IMR-90 (cell line): Measurements from ENCODE around the gene ARHGAP45. TPM values are rescaled to one million over a fixed set of nuclear protein-coding genes. Genes with fewer than 3 reads are reported as not detected.
A peak's percentile ranks its signal among the peaks of the same experiment; 100 is the strongest.

ENCODE experiments used
- ATAC-seq: fragments of 200-7000 bp; cut with Tn5 transposase; 2 replicates; pipeline ENCODE4 v1.9.1; 2020; ENCODE audit warnings: low read depth, mild to moderate bottlenecking, moderate library complexity
- BruUV-seq: library from RNA; stranded (reverse); fragments of 400-500 nt; replicated peaks from 2 replicates; lab custom pipeline; 2021; lab: Mats Ljungman, UMichigan
- CTCF ChIA-PET: fragments of 300-600 bp; formaldehyde crosslinking; extraction: SDS; loops from one replicate; lab custom pipeline; 2021; ENCODE audit warnings: antibody characterized with exemption; lab: Yijun Ruan, JAX
- POLR2A ChIA-PET: fragments of 300-600 bp; sonication (Branson Sonifier 250); formaldehyde crosslinking; loops from one replicate; lab custom pipeline; 2022; ENCODE audit warnings: antibody characterized with exemption; ENCODE audit not compliant: unreplicated experiment; lab: Charles Lee
- DNase-seq: peaks from one replicate; pipeline ENCODE4 v3.0.0; 2013
- H2AFZ ChIP-seq: replicated peaks from 2 replicates; pipeline ENCODE3; 2013; ENCODE audit warnings: low read length, mild to moderate bottlenecking; ENCODE audit not compliant: poor library complexity
- H2AK5ac ChIP-seq: 2 replicates; pipeline ENCODE4 v1.6.1; 2013; ENCODE audit warnings: low read depth, low read length, inconsistent platforms
- H2AK9ac ChIP-seq: replicated peaks from 2 replicates; pipeline ENCODE3; 2013; ENCODE audit warnings: mild to moderate bottlenecking, low read depth, low read length, moderate library complexity; ENCODE audit not compliant: poor library complexity
- H2BK120ac ChIP-seq: 2 replicates; pipeline ENCODE4 v1.6.1; 2013; ENCODE audit warnings: low read depth, low read length, inconsistent platforms
- H2BK15ac ChIP-seq: 3 replicates; pipeline ENCODE4 v1.6.1; 2013; ENCODE audit warnings: low read depth, low read length, inconsistent platforms
- H2BK20ac ChIP-seq: 2 replicates; pipeline ENCODE4 v1.6.1; 2013; ENCODE audit warnings: low read depth, mild to moderate bottlenecking, inconsistent platforms, low read length, moderate library complexity
- H2BK5ac ChIP-seq: 2 replicates; pipeline ENCODE4 v1.6.1; 2013; ENCODE audit warnings: mild to moderate bottlenecking, low read depth, low read length, inconsistent platforms; ENCODE audit not compliant: poor library complexity, severe bottlenecking
- H3K14ac ChIP-seq: replicated peaks from 2 replicates; pipeline ENCODE4 v1.6.1; 2013; ENCODE audit warnings: low read depth, low read length, inconsistent platforms
- H3K18ac ChIP-seq: 2 replicates; pipeline ENCODE4 v1.6.1; 2013; ENCODE audit warnings: low read depth, low read length, control low read depth
- H3K23ac ChIP-seq: 2 replicates; pipeline ENCODE4 v1.6.1; 2013; ENCODE audit warnings: low read depth, low read length, inconsistent platforms
- H3K27ac ChIP-seq: 2 replicates; pipeline ENCODE4 v1.5.1; 2013; ENCODE audit warnings: mild to moderate bottlenecking, control low read depth, low read length; ENCODE audit not compliant: insufficient read depth
- H3K27me3 ChIP-seq: 2 replicates; pipeline ENCODE4 v1.6.1; 2013; ENCODE audit warnings: low read length; ENCODE audit not compliant: control insufficient read depth, insufficient read depth
- H3K36me3 ChIP-seq: 2 replicates; pipeline ENCODE4 v1.6.1; 2013; ENCODE audit warnings: low read length, mixed read lengths; ENCODE audit not compliant: control insufficient read depth, insufficient read depth
- H3K4ac ChIP-seq: 2 replicates; pipeline ENCODE4 v1.6.1; 2013; ENCODE audit warnings: low read depth, low read length, inconsistent platforms
- H3K4me1 ChIP-seq: 2 replicates; pipeline ENCODE4 v1.6.1; 2013; ENCODE audit warnings: low read length, mixed read lengths; ENCODE audit not compliant: control insufficient read depth, insufficient read depth
- H3K4me2 ChIP-seq: 2 replicates; pipeline ENCODE4 v1.6.1; 2013; ENCODE audit warnings: low read depth, mild to moderate bottlenecking, control low read depth, low read length, moderate library complexity
- H3K4me3 ChIP-seq: 2 replicates; pipeline ENCODE4 v1.5.1; 2013; ENCODE audit warnings: low read depth, mild to moderate bottlenecking, control low read depth, low read length, moderate library complexity; ENCODE audit not compliant: insufficient read depth
- H3K56ac ChIP-seq: 2 replicates; pipeline ENCODE4 v1.6.1; 2013; ENCODE audit warnings: low read length, inconsistent platforms; ENCODE audit not compliant: insufficient read depth; ENCODE audit errors: extremely low read depth
- H3K79me1 ChIP-seq, 2 experiments: 2 replicates each; pipeline ENCODE4 v1.6.1; 2013; ENCODE audit warnings: low read length in 2 of 2, inconsistent platforms in 1 of 2, low read depth in 1 of 2
- H3K9ac ChIP-seq: 2 replicates; pipeline ENCODE4 v1.6.1; 2013; ENCODE audit warnings: low read depth, low read length, control low read depth
- H3K9me1 ChIP-seq: 2 replicates; pipeline ENCODE4 v1.6.1; 2013; ENCODE audit warnings: low read length, inconsistent platforms; ENCODE audit not compliant: insufficient read depth
- H3K9me3 ChIP-seq: 2 replicates; pipeline ENCODE4 v1.6.1; 2013; ENCODE audit warnings: low read length; ENCODE audit not compliant: control insufficient read depth, insufficient read depth
- H4K20me1 ChIP-seq: 2 replicates; pipeline ENCODE4 v1.6.1; 2013; ENCODE audit warnings: low read length, inconsistent platforms; ENCODE audit not compliant: insufficient read depth
- H4K5ac ChIP-seq: 2 replicates; pipeline ENCODE4 v1.6.1; 2013; ENCODE audit warnings: mild to moderate bottlenecking, low read depth, low read length, control low read depth
- H4K8ac ChIP-seq, 2 experiments: 2 replicates each; pipeline ENCODE4 v1.6.1; 2013; ENCODE audit warnings: low read depth in 2 of 2, low read length in 2 of 2, control low read depth in 1 of 2, inconsistent platforms in 1 of 2
- H4K91ac ChIP-seq: 2 replicates; pipeline ENCODE4 v1.6.1; 2013; ENCODE audit warnings: low read depth, low read length, inconsistent platforms; ENCODE audit not compliant: insufficient read depth
- BHLHE40 ChIP-seq: fragments of 150-350 bp; IDR thresholded peaks from 2 replicates; pipeline ENCODE4 v1.6.1; 2016; ENCODE audit warnings: mild to moderate bottlenecking, low read depth, low read length
- CEBPB ChIP-seq: IDR thresholded peaks from 2 replicates; pipeline ENCODE4 v1.6.1; 2012; ENCODE audit warnings: low read depth, low read length, improper control_type of control experiment
- CHD1 ChIP-seq: IDR thresholded peaks from 2 replicates; pipeline ENCODE4 v1.6.1; 2012; ENCODE audit warnings: low read depth, low read length, improper control_type of control experiment
- FOS ChIP-seq: fragments of 150-350 bp; IDR thresholded peaks from 2 replicates; pipeline ENCODE4 v1.6.1; 2016; ENCODE audit warnings: low read depth, low read length
- MAFK ChIP-seq: IDR thresholded peaks from 2 replicates; pipeline ENCODE4 v1.6.1; 2012; ENCODE audit warnings: low read depth, low read length, improper control_type of control experiment
- MAZ ChIP-seq: IDR thresholded peaks from 2 replicates; pipeline ENCODE4 v1.6.1; 2012; ENCODE audit warnings: low read depth, mild to moderate bottlenecking, low read length, improper control_type of control experiment, moderate library complexity, borderline replicate concordance
- MXI1 ChIP-seq: IDR thresholded peaks from 2 replicates; pipeline ENCODE4 v1.6.1; 2012; ENCODE audit warnings: low read depth, mild to moderate bottlenecking, low read length, moderate library complexity, borderline replicate concordance
- NFE2L2 ChIP-seq: fragments of 150-350 bp; IDR thresholded peaks from 2 replicates; pipeline ENCODE4 v1.6.1; 2016; ENCODE audit warnings: low read depth, mild to moderate bottlenecking, low read length
- POLR2A ChIP-seq: IDR thresholded peaks from 2 replicates; pipeline ENCODE4 v1.6.1; 2012; ENCODE audit warnings: mild to moderate bottlenecking, low read depth, low read length
- RAD21 ChIP-seq: IDR thresholded peaks from 2 replicates; pipeline ENCODE4 v1.6.1; 2012; ENCODE audit warnings: low read length, improper control_type of control experiment
- RCOR1 ChIP-seq: IDR thresholded peaks from 2 replicates; pipeline ENCODE4 v1.6.1; 2012; ENCODE audit warnings: mild to moderate bottlenecking, low read length, improper control_type of control experiment; ENCODE audit not compliant: insufficient replicate concordance
- RFX5 ChIP-seq: IDR thresholded peaks from 2 replicates; pipeline ENCODE4 v1.8.0; 2012; ENCODE audit warnings: low read depth, mild to moderate bottlenecking, low read length, moderate library complexity
- SMC3 ChIP-seq: fragments of 150-350 bp; IDR thresholded peaks from 2 replicates; pipeline ENCODE4 v1.6.1; 2016; ENCODE audit warnings: low read depth, mild to moderate bottlenecking, antibody characterized with exemption, low read length, moderate library complexity
- WGBS, 2 experiments: methylation state at CpG; one replicate each; pipeline versions ENCODE4 v1.1.5 to v1.1.7; 2013; ENCODE audit warnings: missing lambda C conversion rate in 2 of 2; ENCODE audit not compliant: insufficient read length in 1 of 2; ENCODE audit errors: extremely low coverage in 2 of 2; 5-methylcytosine and 5-hydroxymethylcytosine counted together
- dilution Hi-C: fragments of 300-500 bp; cut with HindIII; formaldehyde crosslinking; loops from one replicate; pipeline ENCODE4 v1.14.3; 2018; ENCODE audit warnings: low sequenced_read_pairs; ENCODE audit not compliant: unreplicated experiment
- in situ Hi-C: fragments of 300-500 bp; cut with MboI; formaldehyde crosslinking; loops from 3 replicates; pipeline ENCODE4 v1.14.3; 2019; ENCODE audit warnings: low sequenced_read_pairs, inconsistent platforms, mixed read lengths
- intact Hi-C: fragments of 100-400 bp; cut with micrococcal nuclease; formaldehyde crosslinking; loops from 2 replicates; pipeline ENCODE4 v1.10.0; 2022
- polyA plus RNA-seq, 3 experiments: library from polyadenylated mRNA; depleted of rRNA; stranded (reverse); fragments of >200 nt; gene quantifications; 2 replicates each; pipeline ENCODE4 v1.2.3, GENCODE V29; 2012; ENCODE audit warnings: low replicate concordance in 1 of 3
- total RNA-seq: library from RNA; depleted of rRNA; stranded (reverse); fragments of >200 nt; gene quantifications from 2 replicates; pipeline ENCODE4 v1.2.3, GENCODE V29; 2012
- TF ChIP-seq, protein P1 (sequence below): fragments of 150-350 bp; IDR thresholded peaks from 2 replicates; pipeline ENCODE4 v1.6.1; 2016; ENCODE audit warnings: low read depth, mild to moderate bottlenecking, low read length, moderate library complexity, borderline replicate concordance
- TF ChIP-seq, protein P2 (sequence below): fragments of 150-350 bp; IDR thresholded peaks from 2 replicates; pipeline ENCODE4 v1.6.1; 2017; ENCODE audit warnings: mild to moderate bottlenecking, antibody characterized with exemption, low read length, low read depth
- TF ChIP-seq, protein P3 (sequence below): conservative IDR thresholded peaks from 2 replicates; pipeline ENCODE4 v1.5.1; 2012; ENCODE audit warnings: mild to moderate bottlenecking, low read depth, low read length, improper control_type of control experiment

Gene ARHGAP45
- total and polyA plus RNA-seq, 2 of the 4 experiments (the other 2 are of a cell fraction) = 1.3 to 1.7 TPM

DNA sequence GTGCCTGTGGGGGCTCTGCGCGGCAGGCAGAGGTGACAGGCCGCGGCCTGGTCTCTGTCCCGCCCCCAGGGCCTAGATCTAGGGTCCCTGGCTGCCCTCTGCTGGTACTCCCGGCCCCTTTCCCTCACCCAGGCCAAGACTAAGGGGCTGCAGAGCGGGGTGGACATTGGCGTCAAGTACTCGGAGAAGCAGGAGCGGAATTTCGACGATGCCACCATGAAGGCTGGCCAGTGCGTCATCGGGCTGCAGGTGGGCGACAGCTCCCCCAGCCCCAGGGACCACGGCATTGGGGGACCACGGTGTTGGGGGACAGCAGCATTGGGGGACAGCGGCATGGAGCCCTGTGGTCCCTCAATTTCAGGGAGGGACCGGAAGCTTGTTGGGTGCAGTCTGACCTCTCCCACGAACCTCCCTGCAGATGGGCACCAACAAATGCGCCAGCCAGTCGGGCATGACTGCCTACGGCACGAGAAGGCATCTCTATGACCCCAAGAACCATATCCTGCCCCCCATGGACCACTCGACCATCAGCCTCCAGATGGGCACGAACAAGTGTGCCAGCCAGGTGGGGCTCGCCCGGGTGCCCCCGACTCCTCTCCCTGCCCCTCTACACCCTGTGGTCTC is 30.9 kb upstream of the ARHGAP45 start:
- H3K36me3 ChIP-seq = peaks cover 52% of the 10 kb centered on the region
- intact Hi-C loops = no loop called here

More for the DNA sequence above, 30.9 kb upstream of the ARHGAP45 start:
- Histone ChIP-seq H3K4me3 (no peak overlapping the region), H3K9me3 (no peaks in the 10 kb centered on the region), H2BK20ac (no peak overlapping the region), H3K9ac (no peak overlapping the region), H3K4me1 (peaks cover 5% of the 10 kb centered on the region; the same call in 1 of the 2 replicates), H3K27ac (no peak overlapping the region), H2AK5ac (no peak overlapping the region), H2AK9ac (no peak overlapping the region), H2BK15ac (no peak overlapping the region), H3K4me2 (no peak overlapping the region), H4K5ac (no peak overlapping the region), H2BK5ac (no peak overlapping the region), H3K18ac (no peak overlapping the region), H3K56ac (no peak overlapping the region), H4K8ac (no peak overlapping the region), H3K79me1 (peaks cover 11 to 43% of the 10 kb centered on the region in 2 experiments; a peak in 3 of 4 replicates), H4K91ac (no peak overlapping the region), H4K20me1 (peaks cover 73% of the 10 kb centered on the region), H2BK120ac (no peak overlapping the region), H3K27me3 (no peaks in the 10 kb centered on the region), H2AFZ (no peak overlapping the region), H3K23ac (no peak overlapping the region), H3K14ac (no peak overlapping the region), H3K4ac (no peak overlapping the region), H3K9me1 (no peaks in the 10 kb centered on the region)
- in situ Hi-C loops (no loop called here), dilution Hi-C loops (no loop called here)
- WGBS, 2 experiments = 92% methylated on average over 17 of the region's 29 CpGs; no CpG with 5 or more reads in 1 of the 2 experiments
- DNase-seq = no peak
- no TSS peak for BruUV-seq
- POLR2A ChIA-PET = no interaction called here
- TF ChIP-seq SMC3 (no peak), MAFK (no peak), CHD1 (no peak), MXI1 (no peak), FOS (no peak), MAZ (no peak), CEBPB (no peak), NFE2L2 (no peak), RAD21 (no peak), BHLHE40 (no peak), RFX5 (no peak), POLR2A (0 out of 2 replicates have a peak, but pooled peaks have one; percentile 11), RCOR1 (no peak)
- TF ChIP-seq, protein P1, sequence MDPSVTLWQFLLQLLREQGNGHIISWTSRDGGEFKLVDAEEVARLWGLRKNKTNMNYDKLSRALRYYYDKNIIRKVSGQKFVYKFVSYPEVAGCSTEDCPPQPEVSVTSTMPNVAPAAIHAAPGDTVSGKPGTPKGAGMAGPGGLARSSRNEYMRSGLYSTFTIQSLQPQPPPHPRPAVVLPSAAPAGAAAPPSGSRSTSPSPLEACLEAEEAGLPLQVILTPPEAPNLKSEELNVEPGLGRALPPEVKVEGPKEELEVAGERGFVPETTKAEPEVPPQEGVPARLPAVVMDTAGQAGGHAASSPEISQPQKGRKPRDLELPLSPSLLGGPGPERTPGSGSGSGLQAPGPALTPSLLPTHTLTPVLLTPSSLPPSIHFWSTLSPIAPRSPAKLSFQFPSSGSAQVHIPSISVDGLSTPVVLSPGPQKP = no peak
- TF ChIP-seq, protein P2, sequence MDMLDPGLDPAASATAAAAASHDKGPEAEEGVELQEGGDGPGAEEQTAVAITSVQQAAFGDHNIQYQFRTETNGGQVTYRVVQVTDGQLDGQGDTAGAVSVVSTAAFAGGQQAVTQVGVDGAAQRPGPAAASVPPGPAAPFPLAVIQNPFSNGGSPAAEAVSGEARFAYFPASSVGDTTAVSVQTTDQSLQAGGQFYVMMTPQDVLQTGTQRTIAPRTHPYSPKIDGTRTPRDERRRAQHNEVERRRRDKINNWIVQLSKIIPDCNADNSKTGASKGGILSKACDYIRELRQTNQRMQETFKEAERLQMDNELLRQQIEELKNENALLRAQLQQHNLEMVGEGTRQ = no peak
- TF ChIP-seq, protein P3, sequence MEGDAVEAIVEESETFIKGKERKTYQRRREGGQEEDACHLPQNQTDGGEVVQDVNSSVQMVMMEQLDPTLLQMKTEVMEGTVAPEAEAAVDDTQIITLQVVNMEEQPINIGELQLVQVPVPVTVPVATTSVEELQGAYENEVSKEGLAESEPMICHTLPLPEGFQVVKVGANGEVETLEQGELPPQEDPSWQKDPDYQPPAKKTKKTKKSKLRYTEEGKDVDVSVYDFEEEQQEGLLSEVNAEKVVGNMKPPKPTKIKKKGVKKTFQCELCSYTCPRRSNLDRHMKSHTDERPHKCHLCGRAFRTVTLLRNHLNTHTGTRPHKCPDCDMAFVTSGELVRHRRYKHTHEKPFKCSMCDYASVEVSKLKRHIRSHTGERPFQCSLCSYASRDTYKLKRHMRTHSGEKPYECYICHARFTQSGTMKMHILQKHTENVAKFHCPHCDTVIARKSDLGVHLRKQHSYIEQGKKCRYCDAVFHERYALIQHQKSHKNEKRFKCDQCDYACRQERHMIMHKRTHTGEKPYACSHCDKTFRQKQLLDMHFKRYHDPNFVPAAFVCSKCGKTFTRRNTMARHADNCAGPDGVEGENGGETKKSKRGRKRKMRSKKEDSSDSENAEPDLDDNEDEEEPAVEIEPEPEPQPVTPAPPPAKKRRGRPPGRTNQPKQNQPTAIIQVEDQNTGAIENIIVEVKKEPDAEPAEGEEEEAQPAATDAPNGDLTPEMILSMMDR = 0 out of 2 replicates have a peak, but pooled peaks have one; percentile 12
- ATAC-seq = no peak
- CTCF ChIA-PET = no interaction called here
